ENCODE results near the gene PRKAR1B. TPM values are rescaled to one million over a fixed set of nuclear protein-coding genes. Genes with fewer than 3 reads are reported as not detected.
"Not testable (repeated sequence)": the region's sequence is repeated elsewhere in the genome, so short reads cannot be mapped to it uniquely, and the experiment has no call there.

PRKAR1B gene
- polyA plus RNA-seq, 5 donors, result 28.8 to 46.7 (median 34.7) TPM

DNA sequence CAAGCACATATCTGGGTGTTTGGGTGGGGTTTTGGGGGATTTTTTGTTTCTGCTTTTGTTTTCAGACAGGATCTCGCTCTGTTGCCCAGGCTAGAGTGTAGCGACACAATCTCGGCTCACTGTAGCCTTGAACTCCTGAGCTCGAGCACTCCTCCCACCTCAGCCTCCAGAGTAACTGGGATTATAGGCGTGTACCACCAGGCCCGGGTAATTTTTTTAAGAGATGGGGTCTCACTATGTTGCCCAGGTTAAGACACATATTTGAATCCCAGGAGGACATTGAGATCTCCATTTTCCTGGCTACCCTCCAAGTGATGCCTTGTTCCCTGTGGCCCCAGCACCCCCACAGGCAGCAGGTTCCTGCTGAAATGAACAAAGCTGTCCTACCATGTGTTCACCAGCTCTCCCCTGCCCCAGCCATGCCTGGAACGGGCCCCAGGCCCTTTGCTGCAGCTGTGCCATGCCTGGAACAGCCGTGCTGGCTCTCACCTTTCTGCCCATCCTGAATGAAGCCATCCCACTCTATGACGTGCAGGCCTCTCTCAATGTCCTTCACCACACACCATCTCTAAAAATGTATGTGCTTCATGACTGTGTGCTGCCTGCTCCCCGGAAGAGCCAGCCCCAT is 55.6 kb downstream of the PRKAR1B start:
- no peak for DNase-seq

DNA sequence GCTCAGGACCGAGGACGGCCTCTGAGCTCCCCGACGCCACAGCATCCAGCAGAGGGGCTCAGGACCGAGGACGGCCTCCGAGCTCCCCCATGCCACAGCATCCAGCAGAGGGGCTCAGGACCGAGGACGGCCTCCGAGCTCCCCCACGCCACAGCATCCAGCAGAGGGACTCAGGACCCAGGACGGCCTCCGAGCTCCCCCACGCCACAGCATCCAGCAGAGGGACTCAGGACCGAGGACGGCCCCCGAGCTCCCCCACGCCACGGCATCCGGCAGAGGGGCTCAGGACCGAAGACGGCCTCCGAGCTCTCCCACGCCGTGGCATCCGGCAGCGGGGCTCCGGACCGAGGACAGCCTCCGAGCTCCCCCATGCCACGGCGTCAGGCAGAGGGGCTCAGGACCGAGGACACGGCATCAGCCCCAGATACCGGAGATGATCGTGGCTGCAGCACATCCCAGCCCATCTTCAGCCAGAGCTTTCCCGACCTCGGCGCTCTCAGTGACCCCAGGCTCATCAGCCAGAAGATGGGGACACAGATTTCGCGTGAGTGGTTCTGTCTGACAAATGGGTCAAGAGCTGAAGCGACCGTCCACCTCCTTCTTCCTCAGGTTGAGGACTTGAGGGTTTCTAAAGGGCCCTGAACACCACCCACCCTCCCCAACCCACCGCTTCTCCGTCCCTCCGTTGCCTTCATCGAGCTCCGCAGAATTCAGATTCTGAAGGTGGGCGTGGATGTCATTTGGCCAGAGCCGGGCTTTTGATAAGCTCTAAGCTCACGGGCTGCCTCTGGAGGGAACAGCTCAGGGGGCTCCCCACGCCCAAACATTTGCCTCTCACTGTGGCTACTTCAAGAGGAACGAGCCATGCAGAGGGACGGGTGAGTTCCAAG is 56.3 kb downstream of the PRKAR1B start:
- DNase-seq, result no peak

DNA sequence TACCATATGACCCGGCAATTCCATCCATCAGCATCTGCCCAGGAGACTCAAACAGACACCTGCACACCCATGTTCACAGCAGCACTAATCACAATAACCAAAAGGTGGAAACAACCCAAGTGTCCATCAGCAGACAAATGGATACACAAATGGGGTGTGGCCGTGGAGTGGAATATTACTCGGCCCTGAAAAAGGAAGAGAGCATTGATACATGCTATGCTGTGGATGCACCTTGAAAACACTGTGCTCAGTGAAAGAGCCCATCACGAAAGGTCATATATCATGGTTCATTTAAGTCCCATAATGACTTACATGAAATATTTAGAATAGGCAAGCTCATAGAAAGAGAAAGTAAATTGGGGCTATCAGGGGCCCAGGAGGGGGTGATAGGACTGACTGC is 58.1 kb downstream of the PRKAR1B start:
- DNase-seq, result no peak

DNA sequence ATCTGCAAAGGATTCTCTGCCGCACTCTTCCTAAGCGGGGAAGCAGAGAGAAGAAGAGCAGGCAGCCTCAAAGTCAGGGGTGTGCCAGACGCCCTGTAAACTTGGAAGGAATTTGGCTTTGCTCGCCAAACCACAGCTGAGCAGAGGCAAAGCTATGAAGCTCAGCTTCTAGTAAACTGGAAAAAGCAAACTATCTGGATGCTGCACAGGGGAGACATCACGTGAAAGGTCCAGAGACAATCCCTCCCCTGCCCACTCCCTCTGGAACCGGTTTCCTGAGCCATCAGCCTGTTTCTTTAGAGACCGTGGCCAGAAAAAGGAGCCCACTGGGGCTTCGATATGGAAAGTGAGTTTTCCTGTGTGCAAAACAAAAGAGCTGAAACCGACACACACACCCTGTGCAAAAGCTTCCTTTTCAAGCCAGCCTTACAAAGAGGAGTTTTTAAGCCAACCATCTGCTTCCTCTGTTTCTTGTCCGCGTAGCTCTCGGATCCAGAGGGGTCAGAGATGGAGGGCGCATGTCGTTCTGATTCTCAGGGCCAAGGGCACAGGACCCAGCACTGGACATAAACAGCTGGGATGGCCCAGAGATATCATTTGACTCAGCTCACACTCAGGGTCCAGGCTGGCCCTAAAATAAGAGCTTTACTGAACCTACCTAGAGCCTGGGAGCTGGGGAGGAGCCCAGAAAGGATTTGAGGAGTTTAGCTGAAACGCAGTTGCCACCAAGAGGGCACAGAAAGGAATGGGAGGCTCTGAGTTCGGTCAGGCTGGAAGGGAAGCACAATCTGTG is 58.7 kb downstream of the PRKAR1B start:
- DNase-seq, result no peak

DNA sequence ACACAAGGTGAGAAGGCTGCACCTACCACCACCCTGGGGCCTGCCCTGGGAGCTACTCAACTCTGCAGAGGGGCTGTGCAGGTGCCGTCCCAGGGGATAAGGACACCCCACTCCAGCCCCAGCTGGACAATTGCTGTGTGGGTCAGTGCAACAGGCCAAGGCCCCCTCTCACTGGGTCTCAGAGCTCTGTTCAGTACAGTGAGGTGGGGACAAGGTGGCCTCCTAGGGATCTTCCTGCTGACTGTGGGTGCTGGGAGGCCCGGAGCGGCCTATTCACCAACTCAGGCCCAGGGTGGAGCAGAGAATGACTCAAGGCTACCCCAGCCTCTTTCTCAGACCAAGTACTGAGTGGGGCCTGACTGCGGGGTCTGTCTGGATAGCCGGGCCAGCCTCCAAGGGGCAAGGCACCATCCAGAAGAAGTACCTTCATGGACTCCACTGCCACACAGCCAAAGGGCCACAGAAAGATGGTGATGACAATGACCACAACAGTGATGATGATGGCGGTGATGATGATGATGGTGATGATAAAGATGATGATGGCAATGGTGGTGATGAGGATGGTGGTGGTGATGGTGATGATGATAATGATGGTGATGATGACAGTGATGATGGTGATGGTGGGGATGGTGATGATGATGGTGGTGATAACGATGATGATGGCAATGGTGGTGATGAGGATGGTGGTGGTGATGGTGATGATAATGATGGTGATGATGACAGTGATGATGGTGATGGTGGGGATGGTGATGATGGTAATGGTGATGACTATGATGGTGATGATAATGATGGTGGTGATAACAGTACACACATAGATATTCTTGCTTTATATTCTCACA is 60.4 kb downstream of the PRKAR1B start:
- DNase-seq, result no peak

DNA sequence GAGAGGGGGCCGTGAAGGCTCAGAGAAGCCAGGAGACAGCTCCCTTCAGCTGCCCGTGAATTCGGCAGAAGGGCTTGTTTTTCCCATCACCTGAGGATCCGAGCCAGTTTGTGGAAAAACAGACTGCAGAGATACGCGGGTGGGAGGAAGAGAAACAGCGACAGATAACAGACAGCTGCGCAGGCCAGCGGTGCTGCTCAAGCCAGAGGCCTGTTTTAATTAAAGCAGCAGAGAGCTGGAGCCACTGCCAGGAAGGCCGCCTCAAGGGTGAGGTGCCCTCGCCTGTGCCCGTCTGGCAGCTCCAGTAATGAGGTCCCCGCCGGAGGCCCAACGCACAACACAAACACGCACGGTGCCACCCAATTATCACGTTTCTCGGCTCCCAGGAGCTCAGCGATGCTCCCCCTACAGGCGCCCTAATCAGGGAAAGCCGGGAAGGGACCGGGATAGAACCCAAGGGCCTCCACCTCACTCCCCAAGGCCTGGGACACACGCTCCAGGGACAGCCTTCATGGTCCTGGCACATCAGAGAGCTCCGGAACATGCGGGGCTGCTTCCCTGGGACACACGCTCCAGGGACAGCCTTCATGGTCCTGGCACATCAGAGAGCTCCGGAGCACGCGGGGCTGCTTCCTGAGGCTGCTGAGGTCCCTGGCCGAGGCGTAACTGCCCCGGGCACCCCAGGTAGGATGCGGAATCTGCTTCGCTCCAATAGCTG is 61.2 kb downstream of the PRKAR1B start:
- DNase-seq, result no peak

DNA sequence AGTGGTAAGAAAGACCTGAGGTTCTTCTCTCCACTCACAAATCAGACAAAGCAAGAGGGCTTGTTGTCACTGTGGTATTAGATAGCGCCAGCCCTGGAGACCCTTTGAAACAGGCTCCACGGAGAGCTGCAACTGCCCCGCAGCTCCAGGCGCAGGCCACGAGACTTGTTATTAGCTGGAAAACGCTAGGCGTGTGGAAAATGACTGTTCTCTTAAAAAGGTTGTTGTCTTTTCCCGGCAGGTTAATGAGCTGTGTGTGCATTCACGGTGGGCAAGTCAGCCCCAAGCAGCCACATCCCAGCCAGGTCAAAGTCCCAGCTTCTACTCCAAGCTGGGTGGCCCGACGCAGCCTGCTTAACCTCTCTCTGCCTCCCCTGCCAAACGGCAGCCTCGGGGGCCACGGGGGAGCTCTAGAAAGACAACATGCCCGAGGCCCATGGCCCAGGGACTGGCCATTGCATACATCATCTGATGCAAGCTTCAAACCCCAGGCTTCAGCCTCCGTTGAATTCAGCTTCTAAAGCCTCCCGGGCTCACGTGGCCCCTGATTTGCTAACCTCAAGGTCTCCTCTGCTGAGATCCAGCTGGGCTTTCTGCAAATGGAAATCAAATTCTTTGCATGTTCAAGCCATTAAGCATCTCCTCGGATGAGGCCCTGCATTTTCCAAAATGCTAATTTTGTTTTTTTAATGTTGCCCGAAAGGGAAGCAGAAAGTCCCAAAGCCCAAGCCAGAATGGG is 61.9 kb downstream of the PRKAR1B start:
- DNase-seq, result no peak

DNA sequence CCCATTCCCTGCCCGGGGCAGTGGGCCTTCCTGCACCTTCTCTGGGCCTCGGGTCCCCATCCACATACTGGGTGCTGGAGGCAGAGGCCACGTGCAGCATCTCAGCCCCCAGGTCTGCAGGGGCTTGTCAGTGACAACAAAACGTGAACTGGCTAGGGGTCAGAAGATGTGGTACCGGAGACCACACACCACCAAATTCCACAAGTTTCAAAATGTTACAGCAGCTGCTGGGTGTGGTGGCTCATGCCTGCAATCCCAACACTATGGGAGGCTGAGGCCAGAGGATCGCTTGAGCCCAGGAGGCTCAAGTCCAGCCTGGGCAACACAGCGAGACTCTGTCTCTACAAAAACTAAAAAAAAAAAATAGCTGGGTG is 62.7 kb downstream of the PRKAR1B start:
- DNase-seq, result no peak

DNA sequence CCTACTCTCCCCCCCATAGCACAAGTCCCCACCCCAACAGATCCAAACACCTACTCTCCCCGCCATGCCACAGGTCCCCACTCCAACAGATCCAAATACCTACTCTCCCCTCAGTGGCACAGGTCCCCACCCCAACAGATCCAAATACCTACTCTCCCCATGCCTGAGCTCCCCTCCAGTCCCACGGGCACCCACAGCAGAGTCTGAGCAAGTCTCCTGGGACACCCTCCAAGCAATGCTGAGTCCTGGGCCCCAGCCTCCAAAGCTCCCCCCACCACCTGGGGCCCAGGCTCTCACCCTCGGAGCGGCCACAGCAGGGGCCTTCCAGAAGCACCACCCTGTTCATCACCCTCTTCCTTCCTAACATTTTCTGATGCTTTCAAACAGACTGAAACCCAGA is 64.5 kb downstream of the PRKAR1B start:
- DNase-seq, result no peak

DNA sequence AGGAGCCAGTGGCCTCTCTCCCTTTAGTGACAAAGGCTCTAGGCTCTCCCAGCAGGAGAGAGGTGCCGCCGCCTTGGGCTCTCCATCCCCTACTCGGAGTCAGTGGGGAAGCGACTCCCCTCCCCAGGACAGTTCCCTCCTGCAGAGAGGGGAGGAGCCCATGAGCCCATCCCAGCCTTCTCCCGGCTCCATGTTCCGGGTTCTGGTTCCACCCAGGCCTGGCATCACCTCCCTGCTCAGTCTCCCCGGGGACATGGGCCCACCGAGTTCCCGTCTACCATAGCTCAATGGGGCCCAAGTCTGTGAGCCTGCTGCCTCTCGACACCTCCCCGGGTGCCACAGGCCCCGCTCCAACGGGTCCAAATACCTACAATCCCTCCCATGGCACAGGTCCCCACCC is 67.1 kb downstream of the PRKAR1B start:
- DNase-seq, result no peak

DNA sequence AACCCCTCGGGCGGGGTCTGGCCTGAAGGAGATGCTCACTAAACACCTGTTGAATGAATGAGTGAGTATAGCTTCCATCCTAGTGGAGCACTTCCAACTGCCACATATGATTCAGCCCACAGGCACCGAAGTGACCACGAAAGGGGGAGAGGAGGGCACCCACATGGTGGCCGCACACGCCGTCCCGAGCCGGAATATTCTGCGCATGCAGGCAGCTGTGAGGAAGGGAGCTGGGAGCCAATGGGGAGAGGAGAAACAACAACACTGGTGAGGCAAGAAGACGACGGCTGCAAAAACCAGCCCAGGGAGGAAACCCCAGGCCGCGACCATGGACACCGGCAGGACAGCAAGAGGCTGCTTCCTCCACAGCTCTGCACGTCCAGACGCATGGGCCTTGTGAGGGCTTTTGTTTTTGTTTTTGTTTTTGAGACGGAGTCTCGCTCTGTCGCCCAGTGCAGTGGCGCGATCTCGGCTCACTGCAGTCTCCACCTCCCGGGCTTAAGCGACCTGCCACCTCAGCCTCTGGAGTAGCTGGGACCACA is 67.7 kb downstream of the PRKAR1B start:
- DNase-seq, result no peak

DNA sequence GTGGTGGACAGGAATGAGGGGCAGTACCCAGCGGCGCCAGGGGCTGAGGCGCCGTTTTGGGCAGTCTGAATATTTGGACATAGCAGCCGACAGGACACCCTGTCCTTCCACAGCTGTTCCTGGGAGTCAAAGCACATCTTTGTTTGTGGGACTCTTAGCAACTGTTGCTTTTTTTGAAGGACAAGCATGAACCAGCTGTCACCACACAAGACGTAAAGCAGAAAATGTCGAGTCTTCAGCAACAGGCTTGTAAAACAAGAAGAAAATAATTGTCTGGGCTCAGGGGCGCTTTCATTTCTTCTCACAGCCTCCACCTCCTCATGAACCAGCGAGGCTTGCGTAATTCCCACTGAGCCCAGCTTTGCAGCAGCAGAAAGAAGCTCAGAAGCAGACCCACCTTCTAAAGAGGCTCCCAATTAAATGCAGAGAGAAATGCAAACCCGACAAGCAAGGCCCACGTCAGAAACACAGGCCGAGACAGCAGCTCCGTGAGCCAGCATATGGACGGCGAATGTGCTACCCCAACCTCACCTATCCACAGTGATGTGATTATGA is 69.4 kb downstream of the PRKAR1B start:
- DNase-seq, result no peak

DNA sequence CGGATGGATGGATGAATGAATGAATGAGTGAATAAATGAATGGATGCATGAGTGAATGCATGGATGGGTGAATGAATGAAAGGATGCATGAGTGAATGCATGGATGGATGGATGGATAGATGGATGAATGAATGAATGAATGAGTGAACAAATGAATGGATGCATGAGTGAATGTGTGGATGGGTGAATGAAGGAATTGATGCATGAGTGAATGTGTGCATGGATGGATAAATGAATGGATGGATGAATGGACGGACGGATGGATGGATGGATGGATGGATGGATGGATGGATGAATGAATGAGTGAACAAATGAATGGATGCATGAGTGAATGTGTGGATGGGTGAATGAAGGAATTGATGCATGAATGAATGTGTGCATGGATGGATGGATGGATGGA is 70.1 kb downstream of the PRKAR1B start:
- not testable (repeated sequence) for DNase-seq

DNA sequence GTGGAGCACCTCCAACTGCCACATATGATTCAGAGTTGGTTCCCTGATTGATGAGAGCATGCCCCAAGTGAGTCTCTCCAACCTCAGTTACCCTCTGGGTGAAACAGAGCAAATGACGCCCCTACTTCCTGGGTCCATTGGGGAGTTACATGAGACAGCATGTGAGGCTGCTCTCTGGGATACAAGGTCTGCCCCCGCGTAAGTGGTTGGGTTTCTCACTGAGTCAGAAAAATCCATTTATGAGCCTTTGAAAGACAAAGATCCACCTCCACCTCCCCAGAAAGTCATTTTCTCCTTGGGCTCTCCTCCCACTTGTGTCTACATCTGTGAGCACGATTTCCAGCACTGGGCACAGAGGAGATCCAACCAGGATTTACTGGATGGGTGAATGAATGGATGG is 71.3 kb downstream of the PRKAR1B start:
- DNase-seq, result no peak

DNA sequence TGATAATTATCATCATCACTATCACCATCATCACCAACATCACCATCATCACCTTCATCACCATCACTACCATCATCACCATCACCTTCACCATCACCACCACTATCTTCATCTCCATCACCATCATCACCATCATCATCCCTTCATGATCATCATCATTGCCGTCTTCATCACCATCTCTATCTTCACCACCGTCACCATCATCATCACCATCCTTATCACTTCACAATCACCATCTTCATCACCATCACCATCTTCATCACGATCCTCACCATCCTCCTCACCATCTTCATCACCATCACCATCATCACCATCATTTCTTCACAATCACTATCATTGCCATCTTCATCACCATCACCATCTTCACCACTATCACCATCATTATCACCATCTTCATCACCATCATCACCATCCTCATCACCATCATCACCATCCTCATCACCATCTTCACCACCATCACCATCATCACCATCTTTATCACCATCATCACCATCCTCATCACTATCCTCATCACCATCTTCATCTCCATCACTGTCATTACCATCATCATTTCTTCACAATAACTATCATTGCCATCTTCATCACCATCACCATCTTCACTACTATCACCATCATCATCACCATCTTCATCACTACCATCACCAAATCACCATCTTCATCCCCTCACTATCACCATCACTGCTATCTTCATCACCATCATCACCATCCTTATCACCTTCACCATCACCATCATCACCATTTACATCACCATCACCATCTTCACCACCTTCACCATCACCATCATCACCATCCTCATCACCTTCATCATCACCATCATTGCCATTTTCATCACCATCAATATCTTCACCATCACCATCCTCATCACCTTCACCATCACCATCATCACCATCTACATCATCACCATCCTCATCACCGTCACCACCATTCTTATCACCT is 73.0 kb downstream of the PRKAR1B start:
- DNase-seq, result no peak

DNA sequence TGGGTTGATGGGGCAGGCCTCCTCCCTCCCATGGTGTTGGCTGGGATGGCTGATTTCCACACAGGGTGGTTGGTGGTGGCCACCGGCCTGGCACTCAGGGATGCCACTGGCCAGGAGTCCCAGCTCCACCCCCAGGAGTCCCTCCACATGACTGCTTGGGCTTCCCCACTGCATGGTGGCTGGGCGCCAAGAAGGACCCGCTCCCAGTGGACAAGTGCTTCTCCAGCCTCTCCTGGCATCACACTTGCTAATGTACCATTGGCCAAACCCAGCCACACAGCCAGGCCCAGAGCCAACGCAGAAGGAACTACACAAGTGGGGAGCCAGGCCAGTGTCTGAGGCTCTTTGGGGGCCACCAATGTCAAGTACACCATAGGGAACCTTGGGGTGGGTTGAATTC is 74.2 kb downstream of the PRKAR1B start:
- no peak for DNase-seq

DNA sequence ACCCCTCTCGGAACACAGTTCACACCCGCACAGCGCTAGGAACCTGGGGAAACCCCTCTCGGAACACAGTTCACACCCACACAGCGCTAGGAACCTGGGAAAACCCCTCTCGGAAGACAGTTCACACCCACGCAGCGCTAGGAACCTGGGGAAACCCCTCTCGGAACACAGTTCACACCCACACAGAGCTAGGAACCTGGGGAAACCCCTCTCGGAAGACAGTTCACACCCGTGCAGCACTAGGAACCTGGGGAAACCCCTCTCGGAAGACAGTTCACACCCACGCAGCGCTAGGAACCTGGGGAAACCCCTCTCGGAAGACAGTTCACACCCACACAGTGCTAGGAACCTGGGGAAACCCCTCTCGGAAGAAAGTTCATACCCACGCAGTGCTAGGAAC is 74.9 kb downstream of the PRKAR1B start:
- DNase-seq, result not testable (repeated sequence)

DNA sequence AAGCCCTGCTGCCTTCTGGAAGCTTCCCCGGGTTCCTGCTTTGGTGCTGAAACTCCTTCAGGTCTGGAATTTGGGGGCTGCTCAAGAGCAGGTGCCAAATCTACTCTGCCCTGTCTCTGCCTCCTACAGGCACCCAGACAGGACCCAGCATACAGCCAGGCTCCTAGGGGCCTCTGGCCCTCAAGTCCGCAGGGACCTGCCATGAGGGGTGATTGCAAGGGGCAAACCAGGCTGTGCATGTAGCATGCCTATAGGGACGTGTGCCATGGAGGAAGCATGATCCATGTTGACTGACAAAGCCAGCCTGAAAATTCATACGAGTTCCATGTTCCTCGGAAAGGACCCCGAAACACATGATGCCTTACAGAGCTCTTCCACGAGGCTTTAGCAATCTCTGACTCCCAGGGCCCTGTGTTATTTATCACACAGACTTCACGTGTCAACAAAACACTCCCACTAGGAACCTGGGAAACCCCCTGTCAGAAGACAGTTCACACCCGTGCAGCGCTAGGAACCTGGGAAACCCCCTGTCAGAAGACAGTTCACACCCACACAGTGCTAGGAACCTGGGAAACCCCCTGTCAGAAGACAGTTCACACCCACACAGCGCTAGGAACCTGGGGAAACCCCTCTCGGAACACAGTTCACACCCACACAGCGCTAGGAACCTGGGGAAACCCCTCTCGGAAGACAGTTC is 75.9 kb downstream of the PRKAR1B start:
- no peak for DNase-seq
